ENCODE measurements around the gene CHST1. TPM values are rescaled to one million over a fixed set of nuclear protein-coding genes. Genes with fewer than 3 reads are reported as not detected.

The CHST1 gene
- total RNA-seq, 2 experiments from 2014 or later: not detected

GRCh38 chr11:45688472-45689033 is 23.1 kb upstream of the CHST1 start:
- no peaks in the 10 kb centered on the region for H3K9me3 ChIP-seq (ENCODE audit: control insufficient read depth in 1 of 2, insufficient read depth in 1 of 2, low read length in 2 of 2)
- ChIA-PET CTCF (no interaction called here), POLR2A (no interaction called here)
- DNase-seq (no peak), ATAC-seq (ENCODE audit: poor library complexity) (no peak)
- H3K27ac Mint-ChIP-seq: no peak overlapping the region
- intact Hi-C loops (cut with DNase I, micrococcal nuclease): no loop called here
- H3K36me3 ChIP-seq (ENCODE audit: insufficient read depth, low read length): no peaks in the 10 kb centered on the region
- no peaks in the 10 kb centered on the region for H3K9me3 Mint-ChIP-seq
- no peak overlapping the region for H3K4me3 ChIP-seq (ENCODE audit: low read length)
- no peaks in the 10 kb centered on the region for H3K27me3 Mint-ChIP-seq
- H3K4me1 Mint-ChIP-seq (ENCODE audit: low read depth): no peaks in the 10 kb centered on the region
- H3K4me3 Mint-ChIP-seq: no peak overlapping the region
- H3K36me3 Mint-ChIP-seq (ENCODE audit: low read depth): no peaks in the 10 kb centered on the region
- no peaks in the 10 kb centered on the region for H3K27me3 ChIP-seq (ENCODE audit: control insufficient read depth in 1 of 2, insufficient read depth in 2 of 2, low read length in 2 of 2)
- TF ChIP-seq CTCF (IDR thresholded peaks at IDR 0.05): no peak
- H3K27ac ChIP-seq (ENCODE audit: low read depth in 1 of 2, low read length in 2 of 2): no peak overlapping the region
- H3K4me1 ChIP-seq (ENCODE audit: insufficient read depth, low read length): no peaks in the 10 kb centered on the region

GRCh38 chr11:45687836-45688235 is 22.4 kb upstream of the CHST1 start:
- ChIA-PET CTCF (no interaction called here), POLR2A (interaction anchor here (1.3 kb wide), 1 partner anchor 9 kb away, joined by 3 read pairs; no protein-coding TSS in a partner anchor)
- H3K9me3 ChIP-seq (ENCODE audit: control insufficient read depth in 1 of 2, insufficient read depth in 1 of 2, low read length in 2 of 2): no peaks in the 10 kb centered on the region
- no peak overlapping the region for H3K27ac ChIP-seq (ENCODE audit: low read depth in 1 of 2, low read length in 2 of 2)
- no peak for TF ChIP-seq CTCF (IDR thresholded peaks at IDR 0.05)
- H3K4me1 Mint-ChIP-seq (ENCODE audit: low read depth): no peaks in the 10 kb centered on the region
- no peaks in the 10 kb centered on the region for H3K36me3 Mint-ChIP-seq (ENCODE audit: low read depth)
- intact Hi-C loops (cut with DNase I, micrococcal nuclease): no loop called here
- ATAC-seq (ENCODE audit: poor library complexity) (no peak), DNase-seq (no peak)
- H3K27me3 ChIP-seq (ENCODE audit: control insufficient read depth in 1 of 2, insufficient read depth in 2 of 2, low read length in 2 of 2): no peaks in the 10 kb centered on the region
- no peaks in the 10 kb centered on the region for H3K36me3 ChIP-seq (ENCODE audit: insufficient read depth, low read length)
- H3K27me3 Mint-ChIP-seq: no peaks in the 10 kb centered on the region
- no peaks in the 10 kb centered on the region for H3K4me1 ChIP-seq (ENCODE audit: insufficient read depth, low read length)
- H3K27ac Mint-ChIP-seq: no peak overlapping the region
- H3K9me3 Mint-ChIP-seq: no peaks in the 10 kb centered on the region
- H3K4me3 Mint-ChIP-seq: no peak overlapping the region
- no peak overlapping the region for H3K4me3 ChIP-seq (ENCODE audit: low read length)

- Histone ChIP-seq H3K36me3 (ENCODE audit: insufficient read depth, low read length) (no peaks in the 10 kb centered on the region), H3K27me3 (ENCODE audit: control insufficient read depth in 1 of 2, insufficient read depth in 2 of 2, low read length in 2 of 2) (peaks cover 0 to 2% of the 10 kb centered on the region in 2 experiments), H3K4me3 (ENCODE audit: low read length) (no peak overlapping the region), H3K4me1 (ENCODE audit: insufficient read depth, low read length) (no peaks in the 10 kb centered on the region), H3K27ac (ENCODE audit: low read depth in 1 of 2, low read length in 2 of 2) (no peak overlapping the region), H3K9me3 (ENCODE audit: control insufficient read depth in 1 of 2, insufficient read depth in 1 of 2, low read length in 2 of 2) (no peaks in the 10 kb centered on the region)
- no peak for DNase-seq
- no peak overlapping the region for H3K4me3 Mint-ChIP-seq
- no peak for ATAC-seq (ENCODE audit: poor library complexity)
- H3K4me1 Mint-ChIP-seq (ENCODE audit: low read depth): no peaks in the 10 kb centered on the region
- TF ChIP-seq CTCF (IDR thresholded peaks at IDR 0.05): no peak
- CTCF ChIA-PET: no interaction called here
- no peaks in the 10 kb centered on the region for H3K27me3 Mint-ChIP-seq
- no peaks in the 10 kb centered on the region for H3K36me3 Mint-ChIP-seq (ENCODE audit: low read depth)
- intact Hi-C loops (cut with DNase I, micrococcal nuclease): no loop called here
- POLR2A ChIA-PET: no interaction called here
- no peaks in the 10 kb centered on the region for H3K9me3 Mint-ChIP-seq
- no peak overlapping the region for H3K27ac Mint-ChIP-seq
Measured at GRCh38 chr11:45685964-45686537, 20.6 kb upstream of the CHST1 start.

Measured in CD4-positive, alpha-beta T cell (primary cell).